Neural cell (in vitro differentiated cells): ENCODE data around the gene MMP24OS. TPM values are rescaled to one million over a fixed set of nuclear protein-coding genes. Genes with fewer than 3 reads are reported as not detected.

Experiments used
- H2AFZ ChIP-seq: fragments of 200-600, 300-800 bp; sonication (generic), shearing (Covaris generic); 2 replicates; pipeline ENCODE4 v1.6.0; 2014; ENCODE audit warnings: low read depth, mild to moderate bottlenecking, antibody characterized with exemption, low read length, moderate library complexity
- H3F3A ChIP-seq: fragments of 200-600 bp; shearing (Covaris generic); 2 replicates; pipeline ENCODE4 v1.6.1; 2016; ENCODE audit warnings: mild to moderate bottlenecking, moderate library complexity, mixed read lengths, antibody characterized with exemption, low read length; ENCODE audit not compliant: insufficient read depth, poor library complexity, severe bottlenecking
- H3K27ac ChIP-seq: fragments of 200-600, 300-800 bp; sonication (generic), shearing (Covaris generic); 2 replicates; pipeline ENCODE4 v1.5.1; 2014; ENCODE audit warnings: mild to moderate bottlenecking, low read length, moderate library complexity
- H3K27me3 ChIP-seq: fragments of 300-800, 200-600 bp; sonication (generic), shearing (Covaris generic); 2 replicates; pipeline ENCODE4 v1.6.0; 2014; ENCODE audit warnings: mild to moderate bottlenecking, low read depth, low read length, moderate library complexity; ENCODE audit not compliant: insufficient read depth
- H3K36me3 ChIP-seq: fragments of 300-800, 200-600 bp; sonication (generic), shearing (Covaris generic); 2 replicates; pipeline ENCODE4 v1.5.1; 2014; ENCODE audit warnings: mild to moderate bottlenecking, antibody characterized with exemption, low read length, moderate library complexity; ENCODE audit not compliant: insufficient read depth
- H3K4me2 ChIP-seq: fragments of 300-800, 200-600 bp; sonication (generic), shearing (Covaris generic); 2 replicates; pipeline ENCODE4 v1.6.0; 2014; ENCODE audit warnings: mild to moderate bottlenecking, low read length
- H3K4me3 ChIP-seq: fragments of 300-800, 200-600 bp; sonication (generic), shearing (Covaris generic); 2 replicates; pipeline ENCODE4 v1.5.1; 2014; ENCODE audit warnings: mild to moderate bottlenecking, low read length, moderate library complexity
- H3K79me2 ChIP-seq: fragments of 200-600 bp; shearing (Covaris generic); replicated peaks from 2 replicates; pipeline ENCODE4 v1.6.0; 2014; ENCODE audit warnings: mild to moderate bottlenecking, low read length, moderate library complexity; ENCODE audit not compliant: insufficient read depth
- H3K9ac ChIP-seq: fragments of 300-800, 200-600 bp; sonication (generic), shearing (Covaris generic); 2 replicates; pipeline ENCODE4 v1.6.1; 2016; ENCODE audit warnings: mild to moderate bottlenecking, low read length, mixed read lengths
- H3K9me2 ChIP-seq: fragments of 200-600 bp; shearing (Covaris generic); 2 replicates; pipeline ENCODE4 v1.6.1; 2016; ENCODE audit warnings: mild to moderate bottlenecking, low read length, mixed read lengths; ENCODE audit not compliant: insufficient read depth
- H3K9me3 ChIP-seq: fragments of 200-600, 300-800 bp; sonication (generic), shearing (Covaris generic); 2 replicates; pipeline ENCODE4 v1.6.1; 2016; ENCODE audit warnings: mild to moderate bottlenecking, mixed run types, low read length, moderate library complexity, mixed read lengths
- H4K20me1 ChIP-seq: fragments of 200-600 bp; shearing (Covaris generic); 2 replicates; pipeline ENCODE4 v1.6.1; 2016; ENCODE audit warnings: mild to moderate bottlenecking, mixed run types; ENCODE audit not compliant: insufficient read depth
- CTCF ChIP-seq: fragments of 450-650 bp; IDR thresholded peaks from 2 replicates; pipeline ENCODE4 v1.5.1; 2014; ENCODE audit warnings: antibody characterized with exemption, mild to moderate bottlenecking, moderate library complexity; ENCODE audit not compliant: poor library complexity, severe bottlenecking
- EP300 ChIP-seq: fragments of 450-650 bp; conservative IDR thresholded peaks from 2 replicates; pipeline ENCODE4 v1.6.1; 2014; ENCODE audit warnings: antibody characterized with exemption, mild to moderate bottlenecking, moderate library complexity; ENCODE audit not compliant: poor library complexity, severe bottlenecking
- EZH2 ChIP-seq: fragments of 200-600, 300-800 bp; shearing (Covaris generic), sonication (generic); IDR thresholded peaks from 2 replicates; pipeline ENCODE4 v1.6.1; 2014; ENCODE audit warnings: antibody characterized with exemption, low read length, borderline replicate concordance, mild to moderate bottlenecking; ENCODE audit not compliant: insufficient read depth, poor library complexity, severe bottlenecking
- MXI1 ChIP-seq: fragments of 450-650 bp; conservative IDR thresholded peaks from 2 replicates; pipeline ENCODE4 v1.6.1; 2014; ENCODE audit warnings: antibody characterized with exemption, mild to moderate bottlenecking; ENCODE audit not compliant: poor library complexity, severe bottlenecking
- POLR2AphosphoS5 ChIP-seq: IDR thresholded peaks from 2 replicates; pipeline ENCODE4 v1.6.1; 2012
- RAD21 ChIP-seq: fragments of 450-650 bp; conservative IDR thresholded peaks from 2 replicates; pipeline ENCODE4 v1.6.1; 2014; ENCODE audit warnings: antibody characterized with exemption, mild to moderate bottlenecking, moderate library complexity
- SMC3 ChIP-seq: fragments of 450-650 bp; conservative IDR thresholded peaks from 2 replicates; pipeline ENCODE4 v1.6.1; 2014; ENCODE audit warnings: antibody characterized with exemption, mild to moderate bottlenecking, moderate library complexity; ENCODE audit not compliant: poor library complexity
- TAF1 ChIP-seq: IDR thresholded peaks from 2 replicates; pipeline ENCODE4 v1.6.1; 2012; ENCODE audit warnings: low read depth
- polyA plus RNA-seq: library from polyadenylated mRNA; depleted of rRNA; stranded (reverse); fragments of >200 nt; gene quantifications from 2 replicates; pipeline ENCODE4 v1.2.3, GENCODE V29; 2014
- TF ChIP-seq, protein P1 (sequence below): IDR thresholded peaks from 2 replicates; pipeline ENCODE4 v1.6.1; 2012; ENCODE audit warnings: borderline replicate concordance

The MMP24OS gene
- polyA plus RNA-seq, 1 donor from 2014 or later: 7.7 TPM

DNA sequence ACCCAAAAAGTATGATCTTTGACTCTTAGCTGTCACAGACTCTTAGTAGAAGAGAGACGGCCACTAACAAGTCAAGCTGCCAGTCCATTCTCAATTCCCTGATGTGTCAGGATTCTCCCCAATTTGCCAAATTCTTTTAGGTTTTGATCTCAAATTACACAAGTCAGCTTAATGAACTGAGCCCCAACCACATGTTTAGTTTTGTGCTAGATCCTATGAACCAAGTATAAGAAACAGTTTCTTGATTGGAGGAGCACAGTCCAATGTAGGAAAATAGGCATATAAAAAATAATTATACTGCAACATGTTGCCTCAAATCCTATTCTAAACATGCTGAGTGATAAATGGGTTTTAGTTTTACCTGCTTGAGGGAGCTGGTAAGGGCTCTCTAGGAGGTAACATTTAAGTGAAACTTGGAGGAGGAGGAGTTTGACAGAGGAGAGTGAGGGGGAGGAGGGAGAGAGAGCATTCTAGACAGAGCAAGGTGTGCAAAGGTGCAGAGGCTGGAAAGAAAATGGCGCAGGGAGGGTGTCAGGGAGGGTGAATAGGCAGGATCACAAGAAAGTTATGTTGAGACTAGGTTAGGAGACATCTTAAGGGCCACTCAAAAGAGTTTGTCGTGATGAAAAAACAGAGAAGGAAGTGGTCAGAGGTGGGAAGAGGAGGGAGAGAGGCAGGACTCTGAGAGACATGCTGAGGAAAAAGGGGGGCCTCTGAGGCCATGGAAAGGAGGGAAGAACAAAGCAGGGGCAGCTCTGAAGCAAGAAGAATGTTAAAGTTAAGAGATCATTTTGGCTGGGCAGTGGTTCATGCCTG, 37.1 kb upstream of the MMP24OS start:
- no peaks in the 10 kb centered on the region for H3K36me3 ChIP-seq
- H3K9me3 ChIP-seq: no peaks in the 10 kb centered on the region
- no peaks in the 10 kb centered on the region for H3K9me2 ChIP-seq
- no peak overlapping the region for H3K27ac ChIP-seq
- H3K79me2 ChIP-seq: no peaks in the 10 kb centered on the region
- no peaks in the 10 kb centered on the region for H4K20me1 ChIP-seq
- no peak overlapping the region for H3K9ac ChIP-seq
- TF ChIP-seq MXI1: no peak
- TF ChIP-seq EP300: no peak
- no peak for TF ChIP-seq EZH2
- no peak for TF ChIP-seq POLR2AphosphoS5
- TF ChIP-seq, protein P1, sequence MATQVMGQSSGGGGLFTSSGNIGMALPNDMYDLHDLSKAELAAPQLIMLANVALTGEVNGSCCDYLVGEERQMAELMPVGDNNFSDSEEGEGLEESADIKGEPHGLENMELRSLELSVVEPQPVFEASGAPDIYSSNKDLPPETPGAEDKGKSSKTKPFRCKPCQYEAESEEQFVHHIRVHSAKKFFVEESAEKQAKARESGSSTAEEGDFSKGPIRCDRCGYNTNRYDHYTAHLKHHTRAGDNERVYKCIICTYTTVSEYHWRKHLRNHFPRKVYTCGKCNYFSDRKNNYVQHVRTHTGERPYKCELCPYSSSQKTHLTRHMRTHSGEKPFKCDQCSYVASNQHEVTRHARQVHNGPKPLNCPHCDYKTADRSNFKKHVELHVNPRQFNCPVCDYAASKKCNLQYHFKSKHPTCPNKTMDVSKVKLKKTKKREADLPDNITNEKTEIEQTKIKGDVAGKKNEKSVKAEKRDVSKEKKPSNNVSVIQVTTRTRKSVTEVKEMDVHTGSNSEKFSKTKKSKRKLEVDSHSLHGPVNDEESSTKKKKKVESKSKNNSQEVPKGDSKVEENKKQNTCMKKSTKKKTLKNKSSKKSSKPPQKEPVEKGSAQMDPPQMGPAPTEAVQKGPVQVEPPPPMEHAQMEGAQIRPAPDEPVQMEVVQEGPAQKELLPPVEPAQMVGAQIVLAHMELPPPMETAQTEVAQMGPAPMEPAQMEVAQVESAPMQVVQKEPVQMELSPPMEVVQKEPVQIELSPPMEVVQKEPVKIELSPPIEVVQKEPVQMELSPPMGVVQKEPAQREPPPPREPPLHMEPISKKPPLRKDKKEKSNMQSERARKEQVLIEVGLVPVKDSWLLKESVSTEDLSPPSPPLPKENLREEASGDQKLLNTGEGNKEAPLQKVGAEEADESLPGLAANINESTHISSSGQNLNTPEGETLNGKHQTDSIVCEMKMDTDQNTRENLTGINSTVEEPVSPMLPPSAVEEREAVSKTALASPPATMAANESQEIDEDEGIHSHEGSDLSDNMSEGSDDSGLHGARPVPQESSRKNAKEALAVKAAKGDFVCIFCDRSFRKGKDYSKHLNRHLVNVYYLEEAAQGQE: no peak
- TF ChIP-seq RAD21: no peak
- TF ChIP-seq SMC3: no peak
- TF ChIP-seq CTCF: no peak
- no peak for TF ChIP-seq TAF1
- H3K4me2 ChIP-seq: no peak overlapping the region
- no peak overlapping the region for H2AFZ ChIP-seq
- H3K27me3 ChIP-seq: no peaks in the 10 kb centered on the region
- H3F3A ChIP-seq: no peaks in the 10 kb centered on the region
- no peak overlapping the region for H3K4me3 ChIP-seq

- Histone ChIP-seq H3K4me2 (no peak overlapping the region), H2AFZ (no peak overlapping the region), H3F3A (no peaks in the 10 kb centered on the region), H3K9me3 (no peaks in the 10 kb centered on the region), H3K79me2 (no peaks in the 10 kb centered on the region), H3K36me3 (no peaks in the 10 kb centered on the region), H3K9me2 (no peaks in the 10 kb centered on the region), H4K20me1 (no peaks in the 10 kb centered on the region), H3K27ac (no peak overlapping the region), H3K27me3 (no peaks in the 10 kb centered on the region), H3K9ac (no peak overlapping the region), H3K4me3 (no peak overlapping the region)
- TF ChIP-seq CTCF: no peak
- no peak for TF ChIP-seq EP300
- no peak for TF ChIP-seq MXI1
- TF ChIP-seq EZH2: no peak
- no peak for TF ChIP-seq RAD21
- TF ChIP-seq, protein P1: no peak
- no peak for TF ChIP-seq TAF1
- no peak for TF ChIP-seq POLR2AphosphoS5
- no peak for TF ChIP-seq SMC3
These were observed 34.4 kb upstream of the MMP24OS start for GRCh38 chr20:35312318-35312717.
